NCI-H2107 treated with DMSO at 0.1 percent for 48 hours (cell line): ENCODE results near the gene FABP6.
A peak's percentile ranks its signal among the peaks of the same experiment; 100 is the strongest.
"Not testable (repeated sequence)": the region's sequence is repeated elsewhere in the genome, so short reads cannot be mapped to it uniquely, and the experiment has no call there.

ENCODE experiments used
- DNase-seq: peaks from one replicate; lab custom pipeline; 2025; ENCODE audit not compliant: unreplicated experiment; lab: John Stamatoyannopoulos, UW

FABP6 gene

DNA sequence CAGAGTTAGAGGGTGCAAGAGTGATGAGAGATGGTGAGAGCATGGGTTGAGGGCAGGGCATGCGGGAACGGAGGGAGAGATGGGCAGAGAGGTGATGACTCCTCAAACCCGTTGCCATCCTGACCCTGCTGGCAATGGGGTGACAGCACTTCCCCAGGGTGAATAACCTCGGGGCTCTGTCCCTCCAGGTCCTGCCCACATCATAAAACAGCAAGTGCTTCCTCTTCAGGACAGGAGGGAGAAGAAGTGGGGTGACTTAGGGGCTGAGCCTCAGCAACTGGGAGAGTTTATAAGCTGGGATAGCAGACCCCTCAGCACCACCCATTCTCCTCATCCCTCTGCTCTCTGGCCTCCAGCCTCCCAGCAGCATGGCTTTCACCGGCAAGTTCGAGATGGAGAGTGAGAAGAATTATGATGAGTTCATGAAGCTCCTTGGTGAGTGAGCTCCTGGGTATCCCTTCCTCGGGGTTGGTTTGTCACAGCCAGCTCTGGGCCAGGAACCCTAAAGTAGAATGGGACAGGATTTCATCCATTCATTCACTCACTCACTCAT, at the start of gene FABP6:
FABP6 (plus strand) TSS at position 317 of the 553 bp plus-strand sequence; CDS start at position 369, 52 bp downstream.
- no peak for DNase-seq

DNA sequence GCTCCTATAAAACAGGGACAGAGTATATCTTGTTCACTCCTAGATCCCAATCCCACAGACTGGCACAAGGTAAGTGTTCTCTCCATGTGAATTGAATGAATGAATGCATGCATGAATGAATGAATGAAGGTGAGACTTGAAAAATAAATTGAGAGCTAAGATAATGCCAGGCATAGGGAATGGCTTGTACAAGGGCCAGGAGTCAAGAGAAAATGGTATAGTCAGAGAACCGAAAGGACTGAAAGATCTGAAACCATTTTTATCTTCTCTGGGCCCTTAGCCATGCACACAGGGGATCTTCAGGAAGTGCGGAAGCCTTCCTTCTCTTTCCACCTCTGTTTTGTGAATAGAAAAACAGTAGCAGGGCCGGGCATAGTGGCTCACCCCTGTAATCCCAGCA, 48.4 kb upstream of the FABP6 start:
- no peak for DNase-seq

DNA sequence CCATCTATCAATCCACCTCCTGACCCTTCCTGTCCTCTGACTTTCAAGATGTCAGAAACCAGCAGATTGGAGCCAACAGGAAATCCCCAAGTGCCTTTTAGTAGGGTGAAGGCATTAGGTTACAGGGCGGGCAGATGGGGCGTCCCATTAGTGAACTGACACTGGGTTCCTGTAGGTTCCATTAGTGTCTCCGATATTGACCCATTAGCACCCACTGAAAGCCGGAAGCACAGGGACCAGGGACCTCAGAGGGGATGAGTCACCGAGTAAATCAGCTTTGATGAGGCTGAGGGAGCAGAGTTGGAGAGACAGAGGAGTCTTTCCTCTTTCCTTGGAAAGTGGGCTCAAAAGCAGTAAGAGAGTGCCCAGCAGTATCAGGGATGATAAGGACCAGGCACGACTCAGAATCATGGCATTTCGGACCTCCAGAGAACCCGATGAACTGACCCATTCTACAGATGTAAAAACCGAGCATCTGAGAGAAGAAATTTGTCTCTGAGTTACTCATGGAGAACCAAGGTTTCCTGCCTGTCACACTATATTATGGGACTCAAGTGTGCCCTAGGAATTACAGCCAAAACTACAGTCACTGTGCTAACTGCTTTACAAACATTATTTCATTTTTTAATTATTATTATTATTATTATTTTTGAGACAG, 47.2 kb upstream of the FABP6 start:
- DNase-seq: no peak

GRCh38 chr5:160183075-160183474, 46.2 kb upstream of the FABP6 start:
- DNase-seq: no peak

GRCh38 chr5:160185626-160186360, 43.5 kb upstream of the FABP6 start:
- DNase-seq: no peak

DNA sequence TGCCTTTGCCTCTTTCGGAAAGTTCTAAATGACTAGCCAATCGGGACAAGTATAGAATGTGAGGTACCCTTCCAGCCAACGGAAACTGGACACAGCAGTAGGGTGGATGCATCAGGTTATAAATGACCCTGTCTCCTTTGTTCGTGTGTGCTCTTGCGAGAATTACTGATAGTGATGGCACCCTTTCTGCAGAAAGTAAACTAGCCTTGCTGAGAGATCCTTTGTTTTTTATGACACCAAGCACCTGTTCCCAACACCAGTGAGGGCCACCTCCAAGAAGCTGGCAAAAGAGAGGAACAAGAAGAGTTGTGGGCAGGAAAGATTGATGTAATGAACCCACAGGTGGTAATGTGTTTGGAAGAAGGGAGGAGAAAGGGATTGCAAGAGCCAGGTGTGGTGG, 42.8 kb upstream of the FABP6 start:
- no peak for DNase-seq

GRCh38 chr5:160187091-160187490, 42.2 kb upstream of the FABP6 start:
- no peak for DNase-seq

DNA sequence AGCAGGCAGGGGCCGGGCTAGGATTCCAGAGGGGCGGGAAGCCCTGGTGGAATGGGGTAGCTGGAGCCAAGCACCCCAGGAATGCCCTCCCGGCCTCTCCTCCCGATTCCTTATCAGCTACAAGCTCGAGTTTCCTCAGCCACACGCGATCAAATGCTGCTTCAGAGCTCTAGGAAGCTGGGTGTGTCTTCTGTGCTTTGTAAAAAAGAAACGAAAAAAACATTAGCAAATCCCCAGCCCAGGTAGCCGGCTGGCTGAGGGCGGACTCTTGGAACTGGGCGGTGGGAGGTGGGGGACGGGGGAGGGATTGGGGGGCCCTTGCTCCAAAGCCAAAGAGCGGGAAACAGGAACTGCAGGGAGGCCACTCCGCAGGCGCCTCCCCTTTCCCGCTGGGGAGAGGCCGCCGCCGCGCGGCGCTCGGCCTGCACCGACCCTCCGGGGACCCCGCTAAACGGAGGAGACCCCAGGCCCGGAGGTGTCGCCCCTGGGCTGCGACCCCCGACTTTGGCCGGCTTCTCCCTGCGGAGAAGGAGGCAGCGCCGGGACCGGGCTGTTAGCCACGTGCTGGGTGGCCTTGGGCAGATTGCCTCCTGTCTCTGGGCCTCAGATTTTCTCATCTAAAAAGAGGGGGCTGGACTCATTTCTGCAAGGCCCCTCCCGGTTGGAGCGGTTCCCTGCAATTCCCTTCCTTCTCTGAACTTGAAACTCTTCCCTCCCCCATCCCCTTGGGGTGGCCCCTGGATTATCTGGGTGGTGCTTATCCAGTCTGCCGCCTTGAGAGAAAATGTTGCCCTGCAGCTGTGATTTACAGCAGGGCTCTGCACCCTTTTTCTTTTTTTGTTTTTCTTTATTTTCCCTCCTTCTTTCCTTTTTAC, 40.9 kb upstream of the FABP6 start:
- peak; percentile 22 for DNase-seq

- no peak for DNase-seq
Observed at GRCh38 chr5:160192424-160192823, 36.9 kb upstream of the FABP6 start.

GRCh38 chr5:160193076-160193475, 36.2 kb upstream of the FABP6 start:
- DNase-seq: not testable (repeated sequence)

DNA sequence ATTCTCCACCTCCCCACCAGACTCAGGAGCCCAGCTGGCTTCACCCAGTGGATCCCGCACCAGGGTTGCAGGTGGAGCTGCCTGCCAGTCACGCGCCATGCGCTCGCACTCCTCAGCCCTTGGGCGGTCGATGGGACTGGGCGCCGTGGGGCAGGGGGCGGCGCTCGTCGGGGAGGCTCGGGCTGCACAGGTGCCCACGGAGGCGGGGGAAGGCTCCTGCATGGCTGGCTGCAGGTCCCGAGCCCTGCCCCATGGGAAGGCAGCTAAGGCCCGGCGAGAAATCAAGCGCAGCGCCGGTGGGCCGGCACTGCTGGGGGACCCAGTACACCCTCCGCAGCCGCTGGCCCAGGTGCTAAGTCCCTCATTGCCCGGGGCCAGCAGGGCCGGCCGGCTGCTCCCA, 35.5 kb upstream of the FABP6 start:
- DNase-seq: not testable (repeated sequence)

- no peak for DNase-seq
Observed at GRCh38 chr5:160197341-160198144, 31.8 kb upstream of the FABP6 start.

- DNase-seq: no peak
Observed at GRCh38 chr5:160198146-160198545, 31.2 kb upstream of the FABP6 start.

GRCh38 chr5:160198841-160199409, 30.4 kb upstream of the FABP6 start:
- DNase-seq: no peak

GRCh38 chr5:160199410-160199911, 29.8 kb upstream of the FABP6 start:
- peak; percentile 24 for DNase-seq

DNA sequence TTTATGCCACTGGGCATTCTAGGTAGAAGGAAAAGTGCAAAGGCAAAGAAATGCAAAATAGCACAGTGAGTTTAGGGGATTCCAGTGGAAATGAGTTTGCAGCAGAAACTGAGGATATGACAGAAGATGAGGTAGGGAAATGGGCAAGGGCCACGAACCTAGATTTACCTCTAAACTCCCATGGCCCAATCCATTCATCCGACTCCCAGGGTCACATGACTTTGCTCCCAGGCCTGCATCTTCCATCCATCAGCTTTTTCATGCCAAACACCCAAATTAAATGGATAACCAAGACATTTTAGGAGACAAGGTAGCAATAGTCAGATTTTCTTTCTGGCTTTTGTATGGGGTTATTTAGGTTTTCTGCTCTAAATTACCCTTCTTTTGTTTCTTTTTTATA, 22.2 kb upstream of the FABP6 start:
- no peak for DNase-seq

DNA sequence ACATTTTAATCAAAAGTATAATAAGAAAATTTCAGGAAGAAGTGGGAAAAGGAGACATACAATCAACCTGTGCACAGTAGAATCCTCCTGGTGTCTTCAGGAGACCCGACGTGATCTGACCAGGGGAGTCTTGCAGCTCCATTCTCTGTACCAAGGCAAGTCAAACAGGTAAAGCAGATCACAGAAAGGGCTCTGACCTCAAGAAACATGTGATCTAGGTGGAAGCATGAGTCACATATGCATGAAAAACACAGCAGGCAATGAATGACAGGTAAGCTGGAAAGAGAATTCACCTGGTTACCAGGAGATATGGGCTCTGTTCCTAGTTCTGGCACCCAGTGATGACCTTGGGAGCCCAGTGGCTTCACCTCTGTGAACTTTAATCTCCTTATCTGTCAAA, 19.4 kb upstream of the FABP6 start:
- DNase-seq: no peak

DNA sequence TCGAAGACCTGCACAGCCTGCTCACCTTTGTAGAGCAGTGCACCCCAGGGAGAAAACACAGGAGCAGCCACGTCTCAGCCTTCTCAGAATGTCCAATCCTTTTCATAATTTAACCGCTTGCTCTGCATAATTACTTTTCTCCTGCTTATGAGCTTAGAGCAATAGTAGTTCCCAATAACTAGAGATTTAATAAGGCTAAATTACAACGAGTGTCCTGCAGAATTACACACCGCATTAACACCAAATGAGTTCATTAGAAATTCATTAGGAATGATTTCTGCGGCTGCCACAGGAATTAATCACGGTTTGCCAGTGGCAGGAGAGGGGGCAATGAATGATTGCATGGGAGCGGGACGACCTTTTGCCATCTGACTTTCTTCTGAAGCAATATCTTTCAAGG, 18.7 kb upstream of the FABP6 start:
- DNase-seq: no peak

- no peak for DNase-seq
Observed at GRCh38 chr5:160211352-160211751, 18.0 kb upstream of the FABP6 start.

- no peak for DNase-seq
Observed at GRCh38 chr5:160213537-160213936, 15.8 kb upstream of the FABP6 start.
